GM04504 (cell line): ENCODE measurements around the gene IL1A.
"Not testable (repeated sequence)": the region's sequence is repeated elsewhere in the genome, so short reads cannot be mapped to it uniquely, and the experiment has no call there.

ENCODE experiments used
- DNase-seq: peaks from one replicate; pipeline ENCODE4 v3.0.0-alpha.2; 2012; ENCODE audit warnings: low read depth

The IL1A gene, protein sequence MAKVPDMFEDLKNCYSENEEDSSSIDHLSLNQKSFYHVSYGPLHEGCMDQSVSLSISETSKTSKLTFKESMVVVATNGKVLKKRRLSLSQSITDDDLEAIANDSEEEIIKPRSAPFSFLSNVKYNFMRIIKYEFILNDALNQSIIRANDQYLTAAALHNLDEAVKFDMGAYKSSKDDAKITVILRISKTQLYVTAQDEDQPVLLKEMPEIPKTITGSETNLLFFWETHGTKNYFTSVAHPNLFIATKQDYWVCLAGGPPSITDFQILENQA

DNA sequence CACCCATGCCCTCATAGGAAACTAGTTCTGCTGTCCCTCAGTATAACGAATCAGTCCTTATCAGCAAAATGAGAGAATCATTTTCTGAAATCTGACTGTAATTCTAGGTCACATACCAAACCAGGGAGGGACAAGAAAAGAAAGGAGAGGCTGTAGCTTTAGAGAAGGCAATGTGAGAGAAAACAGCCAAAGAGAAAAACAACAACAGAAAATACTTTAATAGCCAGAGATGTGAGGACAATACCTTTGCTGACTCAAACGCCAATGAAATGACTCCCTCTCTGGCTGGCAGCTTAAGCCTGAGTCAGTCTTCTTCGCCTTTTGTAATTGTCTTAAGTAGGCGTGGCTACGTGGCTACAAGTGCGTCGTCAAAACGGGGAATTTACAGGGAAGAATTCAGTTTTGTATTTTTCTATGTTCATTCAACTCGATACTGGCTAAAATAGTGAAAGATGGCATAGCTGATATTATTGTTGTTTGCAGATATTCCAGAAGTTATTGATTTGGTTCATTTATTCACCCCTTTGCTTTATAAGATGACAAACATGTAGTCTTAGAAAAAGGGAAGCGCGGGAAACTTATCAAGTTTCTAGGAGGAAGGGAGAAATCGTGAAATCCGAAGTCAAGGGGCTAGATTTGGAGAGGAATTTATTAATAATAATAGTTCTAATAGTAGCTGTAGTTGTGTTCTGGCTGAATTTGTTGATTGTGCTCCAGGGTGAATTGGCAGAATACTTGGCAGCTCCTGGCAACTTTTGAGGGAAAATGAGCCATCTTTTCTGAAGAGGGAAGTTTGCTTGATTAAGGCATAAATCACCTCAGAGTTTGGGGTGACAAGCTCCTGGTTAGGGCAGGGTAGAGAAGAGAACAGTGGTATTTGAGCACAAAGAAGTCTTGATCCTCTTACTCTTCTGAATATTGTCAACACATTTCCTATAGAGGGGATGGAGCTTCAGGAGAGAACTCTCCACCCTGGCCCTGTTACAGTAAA lies at the start of gene IL1A:
Gene IL1A (minus strand): TSS at position 295 of the 991 bp plus-strand sequence. CDS start 723 bp downstream, outside the sequence.
- DNase-seq: no peak

GRCh38 chr2:112833976-112834375 lies 49.7 kb upstream of the IL1A start:
- no peak for DNase-seq

DNA sequence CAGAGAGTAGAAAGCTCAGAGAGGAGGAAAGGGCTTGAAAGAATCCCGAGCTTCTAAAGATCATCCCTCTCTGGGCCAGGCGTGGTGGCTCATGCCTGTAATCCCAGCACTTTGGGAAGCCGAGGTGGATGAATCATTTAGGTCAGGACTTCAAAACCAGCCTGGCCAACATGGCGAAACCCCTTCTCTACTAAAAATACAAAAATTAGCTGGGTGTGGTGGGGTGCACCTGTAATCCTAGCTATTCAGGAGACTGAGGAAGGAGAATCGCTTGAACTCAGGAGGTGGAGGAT lies 49.3 kb upstream of the IL1A start:
- not testable (repeated sequence) for DNase-seq

DNA sequence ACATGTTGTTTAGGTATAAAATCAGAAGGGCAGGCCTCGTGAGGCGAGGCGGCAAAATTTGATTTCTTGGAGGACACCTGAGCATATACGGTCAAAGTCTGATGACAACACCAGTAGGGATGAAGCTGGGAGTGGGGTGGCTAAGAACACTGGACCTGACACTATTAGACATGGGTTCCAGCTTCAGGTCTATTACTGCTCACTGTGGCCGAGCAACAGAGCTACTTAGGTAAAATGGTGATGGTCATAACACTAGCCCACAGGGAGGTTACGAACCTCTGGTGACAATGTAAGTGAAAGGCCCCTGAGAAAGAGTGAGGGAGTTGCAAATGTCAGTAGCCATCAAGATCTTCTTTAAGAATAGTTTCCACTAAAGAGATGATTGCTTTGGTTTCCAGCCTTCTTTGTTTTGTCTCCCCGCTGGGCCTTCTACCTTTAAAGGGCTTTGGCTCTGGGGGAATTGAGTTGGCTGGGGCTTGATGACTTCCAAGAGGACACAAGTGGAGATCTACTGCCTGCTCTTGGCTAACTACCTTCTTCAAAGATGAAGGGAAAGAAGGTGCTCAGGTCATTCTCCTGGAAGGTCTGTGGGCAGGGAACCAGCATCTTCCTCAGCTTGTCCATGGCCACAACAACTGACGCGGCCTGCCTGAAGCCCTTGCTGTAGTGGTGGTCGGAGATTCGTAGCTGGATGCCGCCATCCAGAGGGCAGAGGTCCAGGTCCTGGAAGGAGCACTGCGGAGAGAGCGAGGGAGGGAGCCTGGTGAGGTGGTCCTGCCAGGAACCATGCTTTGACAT lies 48.7 kb upstream of the IL1A start:
- no peak for DNase-seq

- no peak for DNase-seq
Observed at GRCh38 chr2:112831946-112832840, 47.9 kb upstream of the IL1A start.

- no peak for DNase-seq
Observed at GRCh38 chr2:112831513-112831845, 47.2 kb upstream of the IL1A start.

- DNase-seq: no peak
Observed at GRCh38 chr2:112830682-112831512, 46.6 kb upstream of the IL1A start.

- no peak for DNase-seq
Observed at GRCh38 chr2:112829961-112830681, 45.8 kb upstream of the IL1A start.

DNA sequence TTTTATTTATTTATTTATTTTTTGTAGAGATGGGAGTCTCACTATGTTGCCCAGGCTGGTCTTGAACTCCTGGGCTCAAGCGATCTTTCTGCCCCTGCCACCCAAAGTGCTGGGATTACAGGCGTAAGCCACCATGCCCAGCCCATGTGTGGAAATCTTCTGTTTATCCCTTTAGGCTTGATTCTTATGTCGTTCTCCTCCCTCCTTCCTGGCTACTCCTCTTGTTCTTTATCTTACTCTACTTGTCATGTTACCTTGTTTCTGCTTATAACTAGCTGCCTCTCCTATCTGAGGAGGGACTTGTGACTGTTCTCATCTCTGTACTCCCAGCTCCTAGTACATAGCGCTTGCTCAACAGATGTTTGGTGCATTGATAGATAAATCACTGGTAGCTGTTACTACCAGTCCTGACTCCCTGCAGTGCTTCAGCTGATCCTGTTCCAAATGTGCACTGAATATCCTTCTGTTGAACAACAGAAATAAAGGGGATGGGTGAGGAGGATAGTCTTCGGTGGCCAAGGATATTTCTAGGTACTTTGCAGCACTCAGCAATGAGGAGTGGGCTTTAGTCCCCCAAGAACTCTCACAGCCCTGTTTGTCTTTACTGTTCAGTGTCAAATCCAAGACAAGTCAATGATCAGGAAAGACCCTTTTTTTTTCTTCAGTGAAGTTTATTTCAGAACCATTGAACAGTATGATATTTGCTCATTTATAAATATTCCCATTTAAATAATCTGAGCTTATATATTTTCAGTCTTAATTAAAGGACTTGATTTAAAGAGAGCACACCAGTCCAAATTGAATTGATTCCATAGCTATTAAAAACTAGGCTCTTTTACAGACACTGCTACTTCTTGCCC lies 45.0 kb upstream of the IL1A start:
- DNase-seq: no peak

GRCh38 chr2:112828251-112828691 lies 44.0 kb upstream of the IL1A start:
- DNase-seq: no peak

DNA sequence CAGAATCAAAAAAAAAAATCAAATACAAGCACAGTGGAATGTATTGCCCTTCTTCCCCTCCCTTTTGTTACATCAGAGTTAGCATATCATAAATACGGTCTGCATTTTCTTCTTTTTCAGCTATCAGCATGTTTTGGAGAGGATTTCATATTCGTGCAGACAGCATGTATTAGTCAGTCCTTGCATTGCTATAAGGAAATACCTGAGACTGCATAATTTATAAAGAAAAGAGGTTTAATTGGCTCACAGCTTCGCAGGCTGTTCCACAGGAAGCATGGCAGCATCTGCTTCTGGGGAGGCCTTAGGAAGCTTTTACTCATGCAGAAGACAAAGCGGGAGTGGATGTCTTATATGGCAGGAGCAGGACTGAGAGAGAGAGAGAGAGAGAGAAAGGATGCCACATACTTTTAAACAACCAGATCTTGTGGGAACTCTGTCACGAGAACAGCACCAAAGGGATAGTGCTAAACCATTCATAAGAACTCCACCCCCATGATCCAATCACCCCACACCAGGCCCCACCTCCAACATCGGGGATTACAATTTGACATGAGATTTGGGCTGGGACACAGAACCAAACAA lies 43.4 kb upstream of the IL1A start:
- DNase-seq: no peak

DNA sequence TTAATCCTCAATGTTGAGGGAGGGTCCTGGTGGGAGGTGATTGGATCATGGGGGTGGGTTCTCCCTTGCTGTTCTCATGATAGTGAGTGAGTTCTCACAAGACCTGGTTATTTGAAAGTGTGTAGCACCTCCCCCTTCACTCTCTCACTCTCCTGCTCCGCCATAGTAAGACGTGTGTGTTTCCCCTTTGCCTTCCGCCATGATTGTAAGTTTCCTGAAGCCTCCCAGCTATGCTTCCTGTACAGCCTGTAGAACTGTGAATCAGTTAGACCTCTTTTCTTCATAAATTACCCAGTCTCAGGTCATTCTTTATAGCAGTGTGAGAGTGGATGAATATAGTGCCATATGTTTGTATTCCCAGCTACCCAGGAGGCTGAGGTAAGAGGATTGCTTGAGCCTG lies 42.7 kb upstream of the IL1A start:
- no peak for DNase-seq

- DNase-seq: no peak
Observed at GRCh38 chr2:112825706-112826105, 41.4 kb upstream of the IL1A start.

DNA sequence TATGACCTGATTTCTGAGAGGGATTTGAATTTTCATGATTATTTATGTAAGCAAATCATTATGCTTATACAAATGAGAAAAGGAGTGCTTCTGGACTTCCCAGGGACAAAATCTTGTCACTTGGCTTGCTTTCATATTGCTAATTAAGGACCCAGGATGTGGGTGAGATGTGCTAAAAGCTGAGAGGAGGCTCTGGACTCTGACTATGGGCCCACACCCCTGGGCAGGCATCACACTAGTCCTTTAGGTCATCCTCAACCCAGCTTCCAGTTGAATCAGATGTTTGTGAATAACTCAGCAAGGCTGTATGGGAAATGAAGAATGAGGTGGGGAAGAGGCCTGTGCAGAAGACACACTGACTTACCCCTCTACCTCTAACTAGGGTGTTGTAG lies 40.4 kb upstream of the IL1A start:
- no peak for DNase-seq

GRCh38 chr2:112821682-112822081 lies 37.4 kb upstream of the IL1A start:
- DNase-seq: no peak

DNA sequence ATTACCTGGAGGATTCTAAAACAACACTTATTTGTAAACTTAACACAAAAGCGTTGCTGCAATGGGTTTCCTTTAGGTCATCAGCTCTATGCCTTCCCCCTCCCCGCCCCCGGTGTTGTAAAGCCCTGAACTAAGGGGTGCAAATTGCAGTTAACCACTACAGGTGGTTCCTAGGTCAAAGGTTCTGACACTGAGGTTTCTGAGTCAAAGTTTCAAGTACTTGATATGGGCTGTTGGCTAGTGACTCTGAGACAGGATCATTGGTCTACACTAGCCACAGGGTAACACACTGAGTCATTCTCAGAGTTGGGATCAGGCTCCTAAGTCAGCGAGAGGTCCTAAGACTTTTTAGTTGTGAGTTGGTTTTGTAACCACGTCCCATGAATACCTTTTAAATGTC lies 36.8 kb upstream of the IL1A start:
- no peak for DNase-seq

GRCh38 chr2:112820343-112820742 lies 36.0 kb upstream of the IL1A start:
- DNase-seq: no peak

GRCh38 chr2:112819081-112819480 lies 34.8 kb upstream of the IL1A start:
- DNase-seq: no peak
